Spleen (tissue), 7 donors: Measurements from ENCODE around the gene TFB1M.

Experiments used
- CTCF ChIP-seq, 11 experiments: fragments of 200-600 bp in 7 of 11; fragments of 450-650 bp in 4 of 11; sonication (generic) in 4 of 11; IDR thresholded peaks in 8 of 11; conservative IDR thresholded peaks in 3 of 11; 1 replicate in 7 of 11; 2 replicates in 4 of 11; pipeline versions ENCODE4 v1.4.0 to v1.8.0; 2016 to 2021; ENCODE audit warnings: antibody characterized with exemption in 11 of 11, inconsistent platforms in 4 of 11, mild to moderate bottlenecking in 1 of 11
- POLR2A ChIP-seq, 3 donors: fragments of 450-650 bp; IDR thresholded peaks; one replicate each; pipeline ENCODE4 v1.5.1; 2017; ENCODE audit warnings: antibody characterized with exemption in 3 of 3, mild to moderate bottlenecking in 1 of 3
- donor health status: DM: no; HTN: no; CAD: no; lungs with moderate emphysema.
- donor health status: DM: no; HTN: no; CAD: no.
- donor health status: DM: no; HTN: no; CAD: no.

- TF ChIP-seq POLR2A (IDR thresholded peaks at IDR 0.05) (no peak), CTCF (IDR thresholded peaks at IDR 0.05 in 8 of 11, conservative IDR thresholded peaks at IDR 0.05 in 3 of 11) (no peak)
Observed at GRCh38 chr6:155271145-155271544, 43.1 kb downstream of the TFB1M start.
